Measurements from ENCODE around the gene CDC20.

CDC20 gene

GRCh38 chr1:43370564-43370963, 11.8 kb downstream of the CDC20 start:
- DNase-seq, result no peak
- intact Hi-C loops (cut with DNase I), result no loop called here

GRCh38 chr1:43372172-43372571, 13.4 kb downstream of the CDC20 start:
- intact Hi-C loops (cut with DNase I), result no loop called here
- no peak for DNase-seq

GRCh38 chr1:43373066-43373940, 14.5 kb downstream of the CDC20 start:
- peak in 8 of 42 donors; percentile 15 to 68 (median 36) for DNase-seq
- intact Hi-C loops (cut with DNase I), result no loop called here

DNA sequence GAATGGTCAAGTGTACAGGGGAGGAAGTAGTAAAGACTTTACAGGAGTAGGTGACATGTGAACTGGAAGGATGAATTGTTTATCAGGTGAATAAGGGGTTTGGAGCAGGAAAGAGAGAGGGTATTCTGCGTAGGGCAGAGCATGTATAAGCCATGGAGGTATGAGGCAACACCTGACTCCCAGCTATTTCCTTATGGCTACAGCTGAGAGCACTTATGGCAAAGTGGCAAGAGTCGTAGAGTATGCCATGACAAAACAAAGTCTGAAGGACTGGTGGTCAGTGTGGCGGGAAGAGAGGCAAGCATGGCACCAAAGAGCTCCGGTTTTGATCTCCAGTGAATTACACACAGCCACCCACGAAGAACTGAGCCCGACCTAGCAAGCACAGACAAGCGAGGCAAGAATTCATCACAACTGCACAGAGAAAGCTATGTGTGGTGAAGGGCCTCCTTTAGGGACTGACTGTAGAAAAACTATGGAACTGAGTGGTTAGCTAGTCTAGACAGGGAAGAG, 18.0 kb downstream of the CDC20 start:
- no peak for DNase-seq
- intact Hi-C loops (cut with DNase I), result no loop called here

GRCh38 chr1:43377831-43378230, 19.1 kb downstream of the CDC20 start:
- intact Hi-C loops (cut with DNase I), result no loop called here
- DNase-seq, result no peak

- DNase-seq, result no peak
- intact Hi-C loops (cut with DNase I), result no loop called here
Observed at GRCh38 chr1:43379476-43379875, 20.7 kb downstream of the CDC20 start.

DNA sequence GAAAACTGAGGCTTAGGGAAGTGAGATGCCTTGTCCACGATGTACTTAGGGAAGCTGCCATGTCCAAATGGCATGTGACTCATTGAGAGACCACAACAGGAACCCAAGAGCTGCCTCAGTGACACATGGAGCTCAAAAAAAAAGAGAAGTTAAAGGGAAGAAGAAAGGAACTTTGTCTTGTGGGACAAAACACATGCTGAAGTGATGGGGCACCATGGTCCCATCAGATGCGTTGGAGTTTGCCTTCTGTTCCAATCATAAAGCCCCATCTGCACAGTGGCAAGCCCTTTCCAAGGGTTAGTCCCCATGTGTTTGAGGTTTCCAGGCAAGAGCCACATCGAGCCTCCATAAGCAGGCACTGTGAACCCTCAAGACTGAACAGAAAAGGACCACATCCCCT, 22.8 kb downstream of the CDC20 start:
- intact Hi-C loops (cut with DNase I), result loop anchor here (10.0 kb wide), 1 partner anchor 63 kb away; no protein-coding TSS in a partner anchor

GRCh38 chr1:43382027-43382779, 23.4 kb downstream of the CDC20 start:
- intact Hi-C loops (cut with DNase I), result loop anchor here (10.0 kb wide), 1 partner anchor 63 kb away; no protein-coding TSS in a partner anchor
- peak; percentile 41 to 88 (median 74) for DNase-seq

More for the DNA sequence above, 22.8 kb downstream of the CDC20 start:
- peak in 25 of 42 donors; percentile 16 to 75 (median 37) for DNase-seq

DNA sequence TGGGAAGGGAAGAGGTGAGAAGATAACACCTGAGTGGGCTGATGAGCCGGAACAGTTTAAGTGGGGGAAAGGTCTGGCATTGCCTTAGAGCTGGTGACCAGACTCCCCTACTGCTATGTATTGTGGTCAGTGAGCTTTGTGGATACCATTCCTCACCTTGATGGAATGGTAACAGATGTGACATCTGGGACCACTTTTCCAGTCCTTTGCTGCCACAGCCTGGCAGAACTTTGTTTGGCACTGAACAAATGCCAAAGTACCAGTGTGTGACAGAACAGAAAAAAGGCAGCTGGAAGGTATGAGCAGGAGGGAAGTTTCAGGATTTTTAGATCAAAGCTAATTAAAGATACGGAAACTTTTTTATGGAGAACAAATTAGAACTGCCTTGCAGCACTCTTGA, 24.7 kb downstream of the CDC20 start:
- intact Hi-C loops (cut with DNase I), result loop anchor here (10.0 kb wide), 1 partner anchor 61 kb away; no protein-coding TSS in a partner anchor

GRCh38 chr1:43386676-43387075, 27.9 kb downstream of the CDC20 start:
- intact Hi-C loops (cut with DNase I), result loop anchor here (5.0 to 10.0 kb wide), 2 partner anchors 58 to 149 kb away; no protein-coding TSS in a partner anchor
- DNase-seq, result no peak

More for the DNA sequence above, 24.7 kb downstream of the CDC20 start:
- DNase-seq, result peak in 38 of 42 donors; percentile 26 to 83 (median 60)

DNA sequence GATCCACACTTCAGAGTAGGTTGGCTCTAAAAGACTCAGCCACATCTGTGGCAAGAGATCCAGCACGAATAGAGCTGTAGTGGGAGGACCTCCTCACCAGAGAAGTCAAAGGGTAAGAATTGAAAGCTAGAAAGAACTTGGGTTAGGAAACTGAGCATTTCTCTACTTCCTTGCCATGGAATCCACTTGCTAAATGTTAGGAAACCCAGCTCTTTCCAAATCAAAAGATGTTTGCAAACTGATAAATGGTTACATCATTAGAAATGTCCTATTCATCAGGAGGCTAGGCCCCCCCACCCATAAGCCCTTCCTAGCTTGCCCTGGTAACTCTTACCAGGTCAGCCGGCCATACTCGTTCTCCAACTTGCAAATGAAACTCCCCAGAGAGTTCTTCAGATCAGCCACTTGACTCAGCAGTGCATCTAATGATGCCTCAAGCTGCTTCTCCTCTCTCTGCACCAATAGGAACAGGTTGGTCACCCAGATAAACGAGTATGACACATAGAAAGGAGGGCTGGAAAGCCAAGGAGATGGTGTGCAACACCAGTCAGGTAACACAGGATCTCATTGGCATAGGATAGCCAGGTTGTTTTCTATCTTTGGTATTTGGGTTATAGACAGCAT, 29.3 kb downstream of the CDC20 start:
- no peak for DNase-seq
- intact Hi-C loops (cut with DNase I), result loop anchor here (5.0 to 10.0 kb wide), 2 partner anchors 57 to 151 kb away; no protein-coding TSS in a partner anchor

DNA sequence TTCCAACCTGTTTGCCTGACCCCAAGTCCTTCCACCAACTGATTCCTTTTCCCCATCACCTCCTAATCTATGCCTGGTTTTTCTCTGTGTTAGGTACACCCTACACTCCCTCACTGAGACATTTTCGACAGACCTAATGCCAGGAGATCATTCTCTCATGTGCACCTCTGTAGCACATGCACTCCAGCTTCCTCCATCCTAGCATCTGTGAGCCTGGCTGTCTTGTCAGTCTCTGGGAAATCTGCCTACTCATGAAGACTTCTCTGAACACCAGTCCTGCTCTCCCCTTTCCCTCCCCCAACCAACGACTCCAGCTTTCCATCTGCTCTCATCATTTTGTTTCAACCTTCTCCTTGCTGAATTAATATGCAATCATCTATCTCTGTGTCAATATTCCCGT, 29.8 kb downstream of the CDC20 start:
- DNase-seq, result peak in 11 of 42 donors; percentile 12 to 61 (median 23)
- intact Hi-C loops (cut with DNase I), result loop anchor here (5.0 to 10.0 kb wide), 2 partner anchors 56 to 151 kb away; no protein-coding TSS in a partner anchor

GRCh38 chr1:43389326-43390313, 30.8 kb downstream of the CDC20 start, which contains the start of the genes MED8 and SZT2:
MED8 (minus strand) TSS chr1:43389800; CDS start chr1:43389764, 36 bp downstream.
SZT2 (plus strand) TSS chr1:43389899; CDS start chr1:43389969, 70 bp downstream.
- peak; percentile 87 to 99 (median 96) for DNase-seq
- intact Hi-C loops (cut with DNase I), result loop anchor here (5.0 to 10.0 kb wide), 2 partner anchors 55 to 152 kb away; no protein-coding TSS in a partner anchor

DNA sequence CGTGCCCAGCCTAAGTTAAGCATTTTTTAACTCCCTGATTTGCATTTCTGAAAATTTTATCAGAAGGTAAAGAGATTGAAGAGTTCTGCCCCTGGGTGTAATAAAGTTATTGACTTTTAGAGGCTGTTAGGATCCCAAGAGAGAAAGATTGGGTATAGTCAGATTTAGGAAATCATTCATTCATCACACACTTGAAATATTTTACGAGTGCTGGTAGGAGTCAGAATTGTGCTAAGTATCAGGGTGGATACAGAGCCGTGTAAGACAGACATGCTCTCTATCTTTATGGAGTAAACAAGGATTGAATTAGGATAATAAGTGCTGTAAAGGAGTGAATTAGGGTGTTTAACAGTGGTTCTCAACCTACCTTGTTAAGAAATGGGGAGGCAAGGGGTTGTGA, 33.9 kb downstream of the CDC20 start:
- intact Hi-C loops (cut with DNase I), result no loop called here

DNA sequence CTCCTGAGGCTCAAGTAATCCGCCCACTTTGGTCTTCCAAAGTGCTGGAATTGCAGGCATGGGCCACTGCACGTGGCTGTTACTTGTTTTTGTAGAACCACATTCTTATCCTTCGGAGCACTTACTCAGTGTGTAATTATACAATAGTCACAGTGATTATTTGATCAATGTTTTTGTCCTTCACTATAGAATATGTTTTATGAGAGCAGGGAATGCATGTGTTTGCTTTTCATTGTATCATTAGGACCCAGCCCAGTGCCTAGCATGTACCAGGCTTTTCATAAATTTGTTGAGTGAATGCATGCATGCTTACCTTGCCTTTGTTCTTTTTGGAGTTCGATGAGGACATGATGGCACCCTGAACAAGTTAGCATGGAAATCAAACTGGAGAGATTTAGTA, 36.7 kb downstream of the CDC20 start:
- intact Hi-C loops (cut with DNase I), result no loop called here
- no peak for DNase-seq

More for the DNA sequence above, 33.9 kb downstream of the CDC20 start:
- no peak for DNase-seq

GRCh38 chr1:43396059-43396458, 37.3 kb downstream of the CDC20 start:
- intact Hi-C loops (cut with DNase I), result no loop called here
- no peak for DNase-seq

DNA sequence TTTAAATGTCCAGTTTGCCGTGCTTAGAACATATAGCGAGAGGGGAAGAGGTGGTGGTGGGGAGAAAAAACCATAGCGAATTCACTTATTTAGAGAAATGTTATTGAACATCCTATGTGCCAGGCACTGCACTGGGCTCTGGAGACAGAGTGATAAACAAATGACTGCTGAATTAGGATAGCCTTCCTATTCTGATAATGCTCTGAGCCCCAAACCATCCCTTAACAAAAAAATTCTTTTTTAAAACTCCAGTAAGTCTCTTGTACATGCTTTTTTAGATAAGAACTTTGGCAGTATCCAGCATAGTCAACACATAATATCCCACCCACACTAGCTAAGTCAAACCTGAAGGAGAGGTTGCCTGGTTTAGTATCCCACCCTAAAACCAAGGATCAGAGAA, 39.4 kb downstream of the CDC20 start:
- no peak for DNase-seq
- intact Hi-C loops (cut with DNase I), result no loop called here
